HL-60 (cell line): Measurements from ENCODE around the gene TTLL7.

Experiments
- DNase-seq, 2 experiments: peaks; one replicate each; pipeline ENCODE4 v3.0.0-alpha.2; 2010 to 2020; ENCODE audit warnings: low read depth in 1 of 2, low spot score in 1 of 2
- H3K27ac ChIP-seq: fragments of 250-450 bp; sonication (Bioruptor Pico); replicated peaks from 2 replicates; pipeline ENCODE4 v1.5.1; 2020; ENCODE audit warnings: mild to moderate bottlenecking, moderate library complexity
- H3K27me3 ChIP-seq: fragments of 250-450 bp; sonication (Bioruptor Pico); 2 replicates; pipeline ENCODE4 v1.5.1; 2021; ENCODE audit warnings: mild to moderate bottlenecking, moderate library complexity; ENCODE audit not compliant: insufficient read depth, poor library complexity, severe bottlenecking
- H3K4me3 ChIP-seq: replicated peaks from 2 replicates; pipeline ENCODE4 v1.5.1; 2011; ENCODE audit warnings: mild to moderate bottlenecking, control low read depth, low read length; ENCODE audit not compliant: insufficient read depth
- CTCF ChIP-seq: IDR thresholded peaks from one replicate; pipeline ENCODE4 v1.5.1; 2011; ENCODE audit warnings: low read length, control low read depth, inconsistent platforms; ENCODE audit not compliant: insufficient read depth
- GABPA ChIP-seq: IDR thresholded peaks from 2 replicates; pipeline ENCODE4 v1.6.1; 2012; ENCODE audit warnings: low read depth
- POLR2AphosphoS5 ChIP-seq: IDR thresholded peaks from 2 replicates; pipeline ENCODE4 v1.6.1; 2012; ENCODE audit warnings: low read depth
- REST ChIP-seq: IDR thresholded peaks from 2 replicates; pipeline ENCODE4 v1.6.1; 2012; ENCODE audit warnings: low read depth; ENCODE audit not compliant: insufficient replicate concordance
- SPI1 ChIP-seq: IDR thresholded peaks from 2 replicates; pipeline ENCODE4 v1.6.1; 2012; ENCODE audit warnings: low read depth, mild to moderate bottlenecking, borderline replicate concordance

TTLL7 gene

GRCh38 chr1:83967336-83967735, 31.6 kb downstream of the TTLL7 start:
- no peak for DNase-seq
- Histone ChIP-seq H3K27ac (no peak overlapping the region), H3K27me3 (no peaks in the 10 kb centered on the region), H3K4me3 (no peak overlapping the region)
- TF ChIP-seq CTCF (no peak), GABPA (no peak), REST (no peak), POLR2AphosphoS5 (no peak), SPI1 (no peak)

GRCh38 chr1:83964153-83964552, 34.8 kb downstream of the TTLL7 start:
- no peak overlapping the region for H3K4me3 ChIP-seq
- H3K27me3 ChIP-seq, result no peaks in the 10 kb centered on the region
- TF ChIP-seq SPI1 (no peak), POLR2AphosphoS5 (no peak), REST (no peak), CTCF (no peak), GABPA (no peak)
- H3K27ac ChIP-seq, result no peak overlapping the region
- DNase-seq, result no peak

- TF ChIP-seq SPI1, result no peak
- no peak overlapping the region for H3K4me3 ChIP-seq
- H3K27me3 ChIP-seq, result no peaks in the 10 kb centered on the region
- no peak for DNase-seq
- H3K27ac ChIP-seq, result no peak overlapping the region
Measured at GRCh38 chr1:83961571-83962295, 37.2 kb downstream of the TTLL7 start.

- TF ChIP-seq SPI1, result no peak
- no peak for TF ChIP-seq REST
- no peak for TF ChIP-seq CTCF
- TF ChIP-seq POLR2AphosphoS5, result no peak
- no peak for TF ChIP-seq GABPA
- no peak overlapping the region for H3K27ac ChIP-seq
- H3K4me3 ChIP-seq, result no peak overlapping the region
- DNase-seq, result no peak
- no peaks in the 10 kb centered on the region for H3K27me3 ChIP-seq
Measured at GRCh38 chr1:83960669-83961277, 38.2 kb downstream of the TTLL7 start.
